GM21529 (cell line): Measurements from ENCODE around the gene AARSD1.
"Not testable (repeated sequence)": the region's sequence is repeated elsewhere in the genome, so short reads cannot be mapped to it uniquely, and the experiment has no call there.

Experiments used
- ATAC-seq: cut with Tn5 transposase; IDR thresholded peaks from one replicate; pipeline ENCODE4 v1.9.1; 2021; ENCODE audit not compliant: unreplicated experiment

Gene AARSD1

DNA sequence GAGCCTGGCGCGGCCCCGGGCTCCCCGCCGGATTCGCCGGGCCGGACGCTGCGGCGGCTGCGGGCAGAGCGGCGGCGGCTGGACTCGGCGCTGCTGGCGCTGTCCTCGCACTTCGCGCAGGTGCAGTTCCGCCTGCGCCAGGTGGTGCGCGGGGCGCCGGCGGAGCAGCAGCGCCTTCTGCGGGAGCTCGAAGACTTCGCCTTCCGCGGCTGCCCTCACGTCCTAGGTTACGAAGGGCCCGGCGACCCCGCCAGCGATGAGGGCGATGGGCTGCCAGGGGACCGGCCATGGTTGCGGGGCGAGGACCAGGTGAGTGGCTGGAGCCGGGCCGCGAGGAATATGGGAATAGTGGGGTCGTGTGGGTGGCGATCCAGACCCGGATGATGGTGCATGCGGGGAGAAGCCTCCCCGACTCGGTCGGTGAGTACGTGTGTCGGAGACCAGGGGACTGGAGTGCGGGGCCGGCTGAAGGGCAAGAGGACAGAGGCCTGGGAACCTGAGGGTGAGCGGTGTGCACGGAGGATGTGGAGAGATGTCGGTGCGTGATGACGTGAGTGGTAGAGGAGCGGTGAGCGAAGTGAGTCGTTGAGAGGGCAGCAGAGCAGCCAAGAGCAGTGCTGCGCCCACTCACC, 16.6 kb upstream of the AARSD1 start:
- ATAC-seq: peak; percentile 32

DNA sequence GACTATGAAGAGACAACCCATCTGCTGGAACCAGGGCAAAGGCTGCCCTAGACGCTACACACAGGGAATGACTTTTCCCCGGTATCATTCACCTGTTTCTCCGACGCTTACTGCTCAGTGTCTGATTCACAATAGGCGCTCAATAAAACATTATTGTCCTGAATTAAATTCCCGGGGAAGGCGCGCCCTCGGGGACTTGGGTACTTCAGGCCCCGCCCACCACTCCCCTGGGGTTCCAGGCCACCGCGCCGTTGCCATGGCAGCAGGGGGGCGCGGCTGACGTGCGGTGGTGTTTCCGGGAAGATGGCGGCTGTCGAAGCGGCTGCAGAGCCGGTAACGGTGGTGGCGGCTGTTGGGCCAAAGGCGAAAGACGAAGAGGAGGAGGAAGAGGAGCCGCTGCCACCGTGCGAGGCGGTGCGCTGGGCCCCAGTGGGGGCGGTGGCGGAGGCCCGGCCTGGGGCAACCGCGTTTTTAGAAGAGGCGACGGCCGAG, 16.1 kb upstream of the AARSD1 start, which contains the start of gene RUNDC1:
Gene RUNDC1, plus strand, starts transcription at position 292 of the 492 bp plus-strand sequence. Its CDS starts 12 bp downstream, at position 304.
- peak; percentile 58 for ATAC-seq

DNA sequence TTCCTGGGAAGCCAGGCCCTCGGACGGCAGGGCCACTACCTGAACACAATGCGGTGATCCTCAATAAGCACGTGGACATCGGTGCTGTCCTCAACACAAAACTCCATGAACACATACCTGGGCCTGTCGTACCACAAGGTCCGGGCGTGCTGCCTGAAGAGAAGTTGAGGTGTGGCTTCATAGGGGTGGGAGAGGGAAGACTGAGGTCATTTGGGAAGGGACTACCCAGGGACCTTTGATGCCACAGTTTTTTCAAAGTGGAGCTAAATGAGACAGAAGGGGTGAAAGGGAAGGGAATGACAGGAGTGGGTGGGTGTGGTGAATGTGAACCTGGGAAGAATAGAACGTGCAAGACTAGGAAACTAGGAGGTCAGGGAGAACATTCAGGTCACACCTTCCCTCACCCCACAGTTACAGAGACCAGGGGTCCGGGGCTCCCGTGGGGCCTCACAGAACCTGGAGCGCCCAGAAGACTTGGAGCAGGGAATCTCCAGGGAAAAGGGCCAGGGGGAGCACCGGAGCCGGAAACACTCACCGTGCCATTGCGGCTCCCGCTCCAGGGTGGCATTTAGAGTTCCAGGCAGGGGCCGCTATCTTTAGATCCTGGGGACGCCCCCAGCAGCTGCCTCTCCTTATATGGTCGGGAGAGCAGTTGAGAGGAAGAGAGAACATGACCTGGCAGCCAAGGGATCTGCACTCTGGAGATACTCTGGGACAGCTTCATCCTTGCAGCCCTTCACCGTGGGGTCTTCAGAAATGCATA, 15.4 kb upstream of the AARSD1 start, which contains the start of gene PTGES3L:
Gene PTGES3L, minus strand, starts transcription at position 570 of the 763 bp plus-strand sequence. Its CDS starts 27 bp downstream, at position 543.
- peak; percentile 34 for ATAC-seq

DNA sequence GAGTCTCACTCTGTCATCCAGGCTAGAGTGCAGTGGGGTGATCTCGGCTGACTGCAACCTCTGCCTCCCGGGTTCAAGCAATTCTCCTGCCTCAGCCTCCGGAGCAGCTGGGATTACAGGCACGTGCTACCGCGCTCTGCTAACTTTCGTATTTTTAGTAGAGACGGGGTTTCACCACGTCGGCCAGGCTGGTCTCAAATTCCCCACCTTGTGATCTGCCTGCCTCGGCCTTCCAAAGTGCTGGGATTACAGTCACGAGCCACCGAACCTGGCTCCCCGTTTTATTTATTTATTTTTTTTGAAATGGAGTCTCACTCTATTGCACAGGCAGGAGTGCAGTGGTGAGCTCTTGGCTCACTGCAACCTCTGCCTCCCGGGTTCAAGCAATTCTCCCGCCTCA, 11.4 kb upstream of the AARSD1 start:
- ATAC-seq: not testable (repeated sequence)

DNA sequence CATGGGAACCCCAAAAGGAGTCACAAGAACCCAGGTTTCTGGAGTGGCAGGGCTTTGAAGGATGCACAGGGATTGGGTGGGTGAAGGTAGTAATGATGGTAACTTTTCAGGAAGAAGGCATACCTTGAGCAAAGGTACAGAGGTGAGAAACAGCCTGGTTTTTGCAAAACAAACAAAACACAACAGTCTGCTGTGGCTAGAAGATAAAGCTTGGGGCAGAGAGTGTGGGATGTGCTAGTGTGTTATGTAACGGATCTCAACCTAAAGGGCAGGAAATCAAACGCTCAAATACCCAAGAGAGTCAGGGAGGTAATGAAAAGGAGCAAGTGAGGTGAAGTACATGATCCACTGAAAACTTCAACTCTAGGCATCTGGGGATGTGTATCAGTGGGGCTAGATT, 11.0 kb upstream of the AARSD1 start:
- no peak for ATAC-seq

DNA sequence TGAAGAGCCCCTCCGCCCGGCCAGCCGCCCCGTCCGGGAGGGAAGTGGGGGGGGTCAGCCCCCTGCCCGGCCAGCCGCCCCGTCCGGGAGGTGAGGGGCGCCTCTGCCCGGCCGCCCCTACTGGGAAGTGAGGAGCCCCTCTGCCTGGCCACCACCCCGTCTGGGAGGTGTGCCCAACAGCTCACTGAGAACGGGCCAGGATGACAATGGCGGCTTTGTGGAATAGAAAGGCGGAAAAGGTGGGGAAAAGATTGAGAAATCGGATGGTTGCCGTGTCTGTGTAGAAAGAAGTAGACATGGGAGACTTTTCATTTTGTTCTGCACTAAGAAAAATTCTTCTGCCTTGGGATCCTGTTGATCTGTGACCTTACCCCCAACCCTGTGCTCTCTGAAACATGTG, 9.1 kb upstream of the AARSD1 start:
- ATAC-seq: not testable (repeated sequence)

DNA sequence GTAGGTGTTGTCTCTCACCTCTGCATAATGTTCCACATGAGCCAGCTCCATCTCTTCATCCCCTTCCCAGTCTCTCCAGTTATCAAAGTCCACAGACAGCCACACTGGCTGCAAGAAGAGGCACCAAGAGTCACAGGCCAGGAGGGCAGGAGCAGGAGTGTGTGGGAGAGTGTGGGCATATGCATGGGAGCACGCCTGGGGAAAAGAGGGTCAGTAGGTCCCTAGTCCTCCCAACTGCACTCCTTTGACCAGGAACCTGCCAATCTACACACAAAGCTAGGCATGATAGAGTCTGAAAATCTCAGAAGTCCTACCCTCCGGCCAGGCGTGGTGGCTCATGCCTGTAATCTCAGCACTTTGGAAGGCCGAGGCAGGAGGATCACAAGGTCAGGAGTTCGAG, 7.3 kb upstream of the AARSD1 start:
- ATAC-seq: no peak

DNA sequence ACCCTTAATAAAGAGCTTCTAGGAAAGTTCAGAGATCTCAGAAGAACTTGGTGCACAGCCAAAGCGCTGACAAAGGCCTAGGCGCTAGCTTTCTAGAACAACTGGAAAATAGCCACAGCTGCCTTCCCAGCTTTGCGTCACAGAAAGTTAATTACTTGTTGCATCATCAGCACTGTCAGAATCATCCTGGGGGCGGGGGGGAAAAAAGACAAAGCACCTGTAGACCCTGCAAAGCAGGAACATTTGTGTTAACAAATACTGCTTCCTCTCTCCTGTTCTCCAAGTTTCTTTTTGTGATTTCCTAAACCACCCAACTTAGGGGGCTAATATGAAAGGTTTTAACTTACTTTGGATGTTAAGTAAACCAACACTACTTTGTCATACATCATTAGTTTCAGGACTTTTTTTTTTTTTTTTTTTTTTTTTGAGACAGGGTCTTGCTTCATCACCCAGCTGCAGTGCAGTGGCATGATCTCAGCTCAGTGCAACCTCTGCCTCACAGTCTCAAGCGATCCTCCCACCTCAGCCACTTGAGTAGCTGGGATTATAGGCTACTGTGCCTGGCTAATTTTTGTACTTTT, 4.8 kb upstream of the AARSD1 start:
- no peak for ATAC-seq

DNA sequence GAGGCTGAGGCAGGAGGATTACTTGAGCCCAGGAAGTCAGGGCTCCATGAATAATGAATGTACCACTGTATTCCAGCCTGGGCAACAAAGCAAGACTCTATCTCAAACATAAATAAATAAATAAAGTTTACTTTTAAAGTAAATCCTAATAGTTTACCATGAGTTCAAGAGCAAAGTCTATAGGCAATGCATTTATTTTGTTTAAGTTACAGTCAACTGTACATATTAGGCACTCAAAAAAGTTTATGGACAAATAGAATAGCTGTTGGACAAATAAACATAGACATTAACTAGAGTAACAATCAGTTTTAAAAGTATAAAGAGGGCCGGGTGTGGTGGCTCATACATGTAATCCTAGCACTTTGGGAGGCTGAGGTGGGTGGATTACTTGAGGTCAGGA, 3.7 kb upstream of the AARSD1 start:
- ATAC-seq: no peak

DNA sequence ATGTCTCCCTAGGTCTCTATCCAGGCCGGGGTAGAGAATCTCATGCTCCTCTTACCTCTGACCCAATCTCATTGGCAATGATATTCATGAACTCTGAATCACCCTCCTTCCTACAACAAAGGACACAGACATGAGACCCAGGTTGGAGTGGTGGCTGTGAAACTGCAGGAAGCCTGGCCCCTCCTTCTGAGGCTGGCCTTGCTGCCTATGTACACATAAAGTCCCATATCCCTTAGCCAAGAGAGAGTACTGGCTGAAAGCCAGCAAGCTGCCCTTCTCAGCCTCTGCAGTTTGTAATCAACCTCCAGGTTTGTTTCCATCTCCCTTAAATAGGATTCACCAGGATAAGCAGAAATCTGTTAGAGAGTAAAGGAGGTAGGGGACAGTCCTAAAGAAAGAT, 10.6 kb downstream of the AARSD1 start:
- ATAC-seq: no peak

DNA sequence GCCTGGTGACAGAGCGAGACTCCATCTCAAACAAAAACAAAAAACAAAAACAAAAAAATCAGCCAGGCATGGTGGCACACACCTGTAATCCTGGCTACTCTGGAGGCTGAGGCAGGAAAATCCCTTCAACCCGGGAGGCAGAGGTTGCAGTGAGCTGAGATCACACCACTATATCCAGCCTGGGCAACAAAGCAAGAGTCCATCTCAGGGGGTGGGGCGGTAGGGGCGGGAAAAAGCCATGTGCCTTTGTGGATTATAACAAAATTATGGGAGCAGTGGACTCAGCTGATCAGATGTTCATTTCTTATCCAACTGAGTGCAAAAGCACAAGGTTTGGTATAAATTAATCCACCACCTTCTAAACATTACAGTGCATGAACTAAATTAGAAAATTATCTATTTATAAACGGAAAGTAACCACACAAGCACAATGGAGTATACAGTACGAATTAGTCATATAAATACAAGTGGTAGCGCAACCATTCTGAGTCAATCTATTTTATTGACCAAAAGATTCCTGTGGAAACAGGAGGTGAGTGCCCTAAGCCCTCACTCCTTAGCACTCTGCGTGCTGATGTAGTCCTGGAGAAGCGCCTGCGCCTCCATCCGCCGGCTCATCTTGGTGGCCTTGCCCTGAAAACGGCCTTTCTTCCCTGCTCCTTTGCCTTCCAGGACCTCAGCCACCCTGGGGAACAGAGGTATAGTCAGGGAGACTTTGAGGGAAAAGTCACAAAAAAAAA, 14.0 kb downstream of the AARSD1 start:
- ATAC-seq: no peak

DNA sequence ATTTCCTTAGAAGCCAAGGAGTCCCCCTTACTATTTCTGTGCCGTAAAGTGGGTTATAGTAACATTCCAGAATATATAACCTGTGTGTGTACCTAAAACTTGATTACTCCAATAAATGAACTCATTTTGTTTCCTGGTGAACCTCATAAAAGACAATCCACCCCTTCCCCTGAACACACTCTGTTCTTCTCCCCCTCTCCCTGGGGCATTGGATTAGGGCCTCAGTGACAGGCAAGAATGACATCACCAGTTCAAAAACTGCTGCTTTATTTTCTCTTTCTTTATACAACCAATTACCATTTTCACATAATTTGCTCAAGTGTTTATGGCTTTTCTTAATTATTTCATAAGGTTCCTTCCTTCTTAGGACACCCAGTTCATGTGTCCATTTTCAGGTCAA, 17.4 kb downstream of the AARSD1 start:
- ATAC-seq: no peak

DNA sequence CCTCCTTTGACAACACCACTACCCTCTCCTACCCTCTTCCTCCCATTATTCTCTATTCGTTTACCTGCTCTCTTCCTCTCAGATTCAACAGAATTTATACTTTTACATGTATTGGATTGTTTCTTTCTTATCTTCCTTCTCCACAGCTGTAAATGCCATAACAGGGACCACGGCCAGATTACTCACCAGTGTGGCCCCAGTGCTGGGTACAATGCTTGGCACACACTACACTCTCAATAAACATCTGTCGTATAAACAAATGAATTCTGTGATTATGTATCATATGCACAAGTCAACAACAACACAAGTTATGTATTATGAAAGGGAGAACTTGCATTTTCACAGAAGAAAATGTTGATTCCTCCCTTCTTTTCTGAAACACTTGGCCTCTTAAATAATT, 20.0 kb downstream of the AARSD1 start:
- ATAC-seq: no peak

DNA sequence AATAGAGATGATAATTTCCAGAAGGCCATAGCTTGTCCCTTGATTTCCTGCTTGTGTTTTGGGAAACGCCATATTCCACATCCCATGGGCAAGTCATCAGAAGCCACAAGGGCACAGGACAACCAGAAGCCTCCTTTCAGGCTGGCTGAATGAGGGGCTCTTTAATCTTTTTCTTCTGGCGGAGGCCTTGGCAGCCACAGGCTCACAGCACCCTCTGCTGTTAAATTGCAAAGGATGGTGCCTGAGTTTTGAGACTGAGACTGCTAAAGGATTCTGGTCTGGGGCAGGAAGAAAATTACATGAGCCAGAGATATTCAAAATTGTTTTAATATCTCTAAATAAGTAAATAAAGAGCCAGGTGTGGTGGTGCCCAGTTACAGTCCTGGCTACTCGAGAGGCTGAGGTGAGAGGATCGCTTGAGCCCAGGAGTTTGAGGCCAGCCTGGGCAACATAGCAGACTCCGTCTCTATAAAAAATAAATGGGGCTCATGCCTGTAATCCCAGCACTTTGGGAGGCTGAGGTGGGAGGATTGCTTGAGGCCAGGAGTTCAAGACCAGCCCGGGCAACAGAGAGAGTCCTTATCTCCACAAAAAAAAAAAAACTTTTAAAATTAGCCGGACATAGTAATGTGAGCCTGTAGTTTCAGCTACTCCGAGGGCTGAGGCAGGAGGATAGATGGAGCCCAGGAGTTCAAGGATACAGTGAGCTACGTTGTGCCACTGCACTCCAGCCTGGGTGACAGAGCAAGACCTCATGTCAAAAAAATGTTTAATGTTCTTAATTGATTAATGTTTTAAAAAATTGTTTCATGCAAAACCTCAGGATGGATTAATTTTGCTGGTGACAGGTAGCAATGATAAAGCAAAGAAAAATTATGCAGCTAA, 26.3 kb downstream of the AARSD1 start:
- no peak for ATAC-seq

DNA sequence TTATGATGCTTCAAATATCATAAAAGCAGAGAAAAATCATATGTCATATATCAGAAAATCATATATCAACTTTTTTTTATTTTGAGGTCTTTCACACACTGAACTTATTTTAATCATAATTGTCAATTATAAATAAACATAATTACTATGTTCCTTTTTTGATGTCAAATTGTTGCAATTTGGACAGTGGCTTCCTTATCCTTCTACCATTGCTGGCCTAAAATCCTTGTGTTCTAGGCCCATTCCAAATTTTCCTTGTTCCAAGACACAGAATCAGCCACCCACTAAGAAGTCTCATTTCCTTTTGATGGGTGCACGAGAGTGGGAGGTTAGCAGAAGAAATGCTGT, 34.8 kb downstream of the AARSD1 start:
- ATAC-seq: no peak

DNA sequence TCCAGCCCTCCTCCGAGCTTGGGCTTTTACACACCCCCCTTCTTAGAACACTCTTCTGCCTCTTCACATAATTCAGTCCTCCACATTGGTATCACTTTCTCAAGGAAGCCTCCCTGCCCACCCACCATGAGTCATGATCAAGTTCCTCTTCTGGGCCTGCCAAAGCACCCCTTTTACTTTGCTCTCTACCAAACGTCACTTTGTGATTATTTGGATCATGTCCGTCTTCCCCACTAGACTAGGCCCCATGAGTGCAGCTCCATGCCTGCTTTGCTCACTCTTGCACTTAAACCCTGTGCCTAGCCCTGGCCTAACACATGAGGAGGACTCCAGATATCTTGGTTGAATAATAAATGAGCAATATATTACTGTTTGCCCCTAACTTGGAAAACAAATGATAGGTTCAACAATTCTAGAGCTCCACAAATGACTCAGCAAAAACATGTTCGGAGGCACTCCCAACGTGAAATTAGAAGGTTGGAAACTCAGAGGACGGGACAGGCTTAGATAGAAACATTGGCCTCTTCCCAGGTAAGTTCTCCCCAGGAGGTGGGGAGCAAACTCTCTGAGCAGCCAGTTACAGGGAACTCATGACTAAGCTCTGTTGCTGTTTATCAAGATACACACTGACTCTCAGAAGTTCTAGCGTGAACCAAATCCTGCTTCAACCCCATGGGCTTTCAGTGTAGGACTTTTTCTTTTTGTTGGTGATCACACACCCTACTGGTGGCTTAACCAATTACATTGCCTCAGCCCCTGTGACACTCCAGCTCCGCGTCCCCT, 35.3 kb downstream of the AARSD1 start:
- peak; percentile 71 for ATAC-seq

DNA sequence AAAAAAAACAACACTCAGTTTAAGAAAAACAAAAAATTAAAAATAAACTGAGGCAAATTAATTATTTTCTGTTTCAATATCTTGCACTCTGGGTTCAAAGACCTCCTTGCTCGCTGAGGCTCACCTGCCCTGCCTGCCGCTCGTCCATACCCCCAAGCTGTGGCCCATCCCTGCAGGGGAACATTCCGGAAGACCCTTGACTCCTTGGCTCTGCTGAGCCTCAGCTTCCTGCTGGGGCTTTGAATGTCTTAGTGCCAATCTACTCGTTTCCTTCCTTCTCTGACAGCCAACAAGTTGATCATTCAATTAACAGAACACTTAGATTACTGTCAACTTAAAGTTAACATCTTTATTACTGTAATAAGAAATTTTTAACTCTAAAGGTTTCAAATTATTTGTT, 39.4 kb downstream of the AARSD1 start:
- ATAC-seq: no peak

DNA sequence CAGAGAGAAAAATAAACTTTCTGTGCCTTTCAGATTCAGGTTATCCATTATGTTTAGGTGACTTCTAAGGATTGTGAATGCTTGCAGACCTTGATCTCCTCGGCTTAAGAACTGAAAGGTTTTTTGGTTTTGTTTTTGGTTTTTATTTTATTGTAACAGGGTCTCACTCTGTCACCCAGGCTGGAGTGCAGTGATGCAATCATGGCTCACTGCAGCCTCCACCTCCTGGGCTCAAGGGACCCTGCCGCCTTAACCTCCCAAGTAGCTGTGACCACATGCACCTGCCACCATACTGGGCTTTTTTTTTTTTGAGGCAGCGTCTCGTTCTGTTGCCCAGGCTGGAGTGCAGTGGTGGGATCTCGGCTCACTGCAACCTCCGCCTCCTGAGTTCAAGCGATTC, 40.8 kb downstream of the AARSD1 start:
- ATAC-seq: not testable (repeated sequence)

DNA sequence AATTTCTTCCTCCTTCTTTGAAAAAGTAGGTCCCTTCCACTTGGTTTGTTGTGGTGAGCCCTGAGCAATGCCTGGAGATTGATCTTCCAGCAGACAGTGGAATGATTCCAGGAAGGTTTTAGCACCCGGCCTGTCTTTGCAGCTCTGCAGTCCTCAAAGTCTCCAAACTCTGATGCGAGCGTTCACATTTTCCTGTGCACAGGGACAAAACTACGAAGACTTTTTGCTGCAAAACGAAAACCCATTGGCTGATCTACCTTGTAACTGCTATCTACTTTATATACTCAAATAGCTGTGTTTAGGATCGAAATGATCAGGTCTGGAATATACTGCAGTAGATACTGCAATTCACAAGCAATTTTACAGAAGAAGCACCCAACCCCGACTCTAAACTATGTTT, 42.0 kb downstream of the AARSD1 start:
- no peak for ATAC-seq

DNA sequence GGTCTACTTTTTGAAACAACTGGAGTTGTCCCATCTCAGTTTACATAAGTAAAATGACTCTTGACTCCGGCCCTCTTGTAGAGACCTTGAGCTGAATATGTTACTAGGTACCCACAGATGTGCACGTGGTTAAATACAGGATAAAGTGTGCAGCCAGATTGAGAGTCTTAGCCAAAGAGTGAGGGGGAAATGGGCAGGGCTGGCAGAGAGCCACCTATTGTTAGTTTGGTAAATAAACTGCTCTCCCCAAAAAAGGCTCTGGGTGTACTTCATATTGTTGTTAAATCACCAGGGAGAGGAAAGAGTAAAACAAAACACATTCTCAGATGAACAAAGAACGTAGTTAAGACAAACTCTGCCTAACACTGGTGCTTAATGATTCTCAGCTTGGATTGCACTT, 43.3 kb downstream of the AARSD1 start:
- ATAC-seq: no peak
